HEK293 (cell line): ENCODE data around the gene DGKB.

Experiments
- CTCF ChIA-PET: fragments of 350-600 bp; formaldehyde crosslinking; extraction: SDS; loops from one replicate; lab custom pipeline; 2021; ENCODE audit warnings: antibody characterized with exemption; lab: Yijun Ruan, JAX
- POLR2A ChIA-PET: fragments of 300-600 bp; formaldehyde crosslinking; extraction: SDS; loops from one replicate; lab custom pipeline; 2020; ENCODE audit warnings: antibody characterized with exemption, inconsistent platforms; lab: Yijun Ruan, JAX
- H3K27ac ChIP-seq: fragments of 200-500 bp; sonication (Bioruptor generic); 2 replicates; pipeline ENCODE4 v1.5.1; 2014; ENCODE audit warnings: low read depth, low read length, control low read depth, inconsistent platforms; ENCODE audit errors: extremely low read depth
- H3K36me3 ChIP-seq, 2 experiments: fragments of 200-500 bp in 1 of 2; sonication (Bioruptor generic) in 1 of 2; 1 replicate in 1 of 2; 2 replicates in 1 of 2; pipeline ENCODE4 v1.5.1; 2014 to 2017; ENCODE audit warnings: inconsistent platforms in 2 of 2, low read length in 2 of 2; ENCODE audit not compliant: control insufficient read depth in 2 of 2, insufficient read depth in 1 of 2
- H3K4me1 ChIP-seq: fragments of 200-500 bp; sonication (Bioruptor generic); 2 replicates; pipeline ENCODE4 v1.5.1; 2014; ENCODE audit warnings: mild to moderate bottlenecking, low read length, inconsistent platforms; ENCODE audit not compliant: control insufficient read depth, insufficient read depth
- H3K4me3 ChIP-seq: 2 replicates; pipeline ENCODE4 v1.5.1; 2011; ENCODE audit warnings: low read depth, mild to moderate bottlenecking, control low read depth, low read length, moderate library complexity
- H3K9me3 ChIP-seq: fragments of 200-500 bp; sonication (Bioruptor generic); 2 replicates; pipeline ENCODE4 v1.5.1; 2014; ENCODE audit warnings: low read depth, low read length, inconsistent platforms; ENCODE audit not compliant: control insufficient read depth, insufficient read depth
- BCL11A ChIP-seq: fragments of 450-650 bp; formaldehyde crosslinking; IDR thresholded peaks from 2 replicates; pipeline ENCODE4 v1.5.1; 2016; ENCODE audit warnings: low read depth, missing biosample characterization, missing genetic modification characterization
- BCL6B ChIP-seq: fragments of 450-650 bp; formaldehyde crosslinking; IDR thresholded peaks from 2 replicates; pipeline ENCODE4 v1.5.1; 2017; ENCODE audit warnings: missing biosample characterization, missing genetic modification characterization
- KLF10 ChIP-seq: fragments of 450-650 bp; IDR thresholded peaks from 2 replicates; pipeline ENCODE4 v1.5.1; 2018; ENCODE audit warnings: missing biosample characterization, mild to moderate bottlenecking, missing genetic modification characterization
- KLF7 ChIP-seq: fragments of 450-650 bp; formaldehyde crosslinking; IDR thresholded peaks from 2 replicates; pipeline ENCODE4 v1.5.1; 2016; ENCODE audit warnings: missing biosample characterization, missing genetic modification characterization, borderline replicate concordance
- MEIS1 ChIP-seq: sonication (generic); formaldehyde crosslinking; IDR thresholded peaks from 2 replicates; pipeline ENCODE4 v1.8.1; 2022; ENCODE audit warnings: missing genetic modification reagents, mild to moderate bottlenecking, borderline replicate concordance
- YY1 ChIP-seq: fragments of 450-650 bp; formaldehyde crosslinking; IDR thresholded peaks from 2 replicates; pipeline ENCODE4 v1.5.1; 2018; ENCODE audit warnings: missing biosample characterization, missing genetic modification characterization
- ZBTB21 ChIP-seq: fragments of 450-650 bp; formaldehyde crosslinking; IDR thresholded peaks from 2 replicates; pipeline ENCODE4 v1.5.1; 2017; ENCODE audit warnings: missing biosample characterization, missing genetic modification characterization
- ZBTB44 ChIP-seq: fragments of 450-650 bp; IDR thresholded peaks from 2 replicates; pipeline ENCODE4 v1.5.1; 2018; ENCODE audit warnings: missing biosample characterization, mild to moderate bottlenecking, missing genetic modification characterization
- ZBTB48 ChIP-seq: fragments of 450-650 bp; formaldehyde crosslinking; IDR thresholded peaks from 2 replicates; pipeline ENCODE4 v1.5.1; 2016; ENCODE audit warnings: missing biosample characterization, missing genetic modification characterization
- ZIC2 ChIP-seq: fragments of 450-650 bp; formaldehyde crosslinking; IDR thresholded peaks from 2 replicates; pipeline ENCODE4 v1.5.1; 2016; ENCODE audit warnings: missing biosample characterization, missing genetic modification characterization
- ZNF16 ChIP-seq: fragments of 450-650 bp; formaldehyde crosslinking; IDR thresholded peaks from 2 replicates; pipeline ENCODE4 v1.5.1; 2016; ENCODE audit warnings: low read depth, missing biosample characterization, missing genetic modification characterization
- ZNF169 ChIP-seq: fragments of 450-650 bp; formaldehyde crosslinking; IDR thresholded peaks from 2 replicates; pipeline ENCODE4 v1.5.1; 2016; ENCODE audit warnings: missing biosample characterization, missing genetic modification characterization
- ZNF223 ChIP-seq: fragments of 450-650 bp; formaldehyde crosslinking; IDR thresholded peaks from 2 replicates; pipeline ENCODE4 v1.5.1; 2016; ENCODE audit warnings: missing biosample characterization, missing genetic modification characterization
- ZNF239 ChIP-seq: fragments of 450-650 bp; formaldehyde crosslinking; IDR thresholded peaks from 2 replicates; pipeline ENCODE4 v1.5.1; 2016; ENCODE audit warnings: missing biosample characterization, missing genetic modification characterization
- ZNF280D ChIP-seq: fragments of 450-650 bp; formaldehyde crosslinking; IDR thresholded peaks from 2 replicates; pipeline ENCODE4 v1.5.1; 2016; ENCODE audit warnings: missing biosample characterization, missing genetic modification characterization
- ZNF324 ChIP-seq: fragments of 450-650 bp; formaldehyde crosslinking; IDR thresholded peaks from 2 replicates; pipeline ENCODE4 v1.5.1; 2016; ENCODE audit warnings: missing biosample characterization, missing genetic modification characterization
- ZNF350 ChIP-seq: fragments of 450-650 bp; formaldehyde crosslinking; IDR thresholded peaks from 2 replicates; pipeline ENCODE4 v1.5.0; 2017; ENCODE audit warnings: missing biosample characterization, mild to moderate bottlenecking, missing genetic modification characterization
- ZNF416 ChIP-seq: fragments of 450-650 bp; formaldehyde crosslinking; IDR thresholded peaks from 2 replicates; pipeline ENCODE4 v1.5.1; 2016; ENCODE audit warnings: missing biosample characterization, missing genetic modification characterization
- ZNF558 ChIP-seq: fragments of 450-650 bp; formaldehyde crosslinking; IDR thresholded peaks from 2 replicates; pipeline ENCODE4 v1.5.1; 2016; ENCODE audit warnings: missing biosample characterization, missing genetic modification characterization
- ZNF585B ChIP-seq: fragments of 450-650 bp; formaldehyde crosslinking; IDR thresholded peaks from 2 replicates; pipeline ENCODE4 v1.5.1; 2016; ENCODE audit warnings: missing biosample characterization, missing genetic modification characterization
- ZNF610 ChIP-seq: fragments of 450-650 bp; formaldehyde crosslinking; IDR thresholded peaks from 2 replicates; pipeline ENCODE4 v1.5.1; 2016; ENCODE audit warnings: missing biosample characterization, missing genetic modification characterization, borderline replicate concordance
- ZNF645 ChIP-seq: fragments of 450-650 bp; formaldehyde crosslinking; IDR thresholded peaks from 2 replicates; pipeline ENCODE4; 2016; ENCODE audit warnings: missing biosample characterization, missing genetic modification characterization
- ZNF664 ChIP-seq: fragments of 450-650 bp; formaldehyde crosslinking; IDR thresholded peaks from 2 replicates; pipeline ENCODE4 v1.5.1; 2016; ENCODE audit warnings: missing biosample characterization, missing genetic modification characterization
- ZNF837 ChIP-seq: fragments of 450-650 bp; formaldehyde crosslinking; IDR thresholded peaks from 2 replicates; pipeline ENCODE4 v1.5.1; 2016; ENCODE audit warnings: missing biosample characterization, missing genetic modification characterization

DGKB gene

GRCh38 chr7:14850039-14850438, 52.5 kb downstream of the DGKB start (continued):
- TF ChIP-seq ZNF239 (tag by site-specific recombination), result no peak
- TF ChIP-seq ZNF223 (tag by site-specific recombination), result no peak
- TF ChIP-seq ZNF558, result no peak
- no peak for TF ChIP-seq ZNF610 (tag by site-specific recombination)

GRCh38 chr7:14846405-14846804, 56.1 kb downstream of the DGKB start:
- CTCF ChIA-PET, result no interaction called here
- TF ChIP-seq ZBTB48, result no peak
- no peak for TF ChIP-seq KLF7 (tag by site-specific recombination)
- TF ChIP-seq YY1, result no peak
- no peak for TF ChIP-seq ZNF664
- TF ChIP-seq KLF10 (tag by site-specific recombination), result no peak
- TF ChIP-seq, all 188 proteins: peak for 0
- POLR2A ChIA-PET, result no interaction called here
- H3K4me1 ChIP-seq, result no peaks in the 10 kb centered on the region
- H3K4me3 ChIP-seq, result no peak overlapping the region
- no peaks in the 10 kb centered on the region for H3K9me3 ChIP-seq
- H3K27ac ChIP-seq, result no peak overlapping the region
- no peaks in the 10 kb centered on the region for H3K36me3 ChIP-seq

- TF ChIP-seq MEIS1 (no peak), ZNF645 (tag by site-specific recombination) (no peak), BCL11A (tag by site-specific recombination) (no peak), ZNF837 (no peak), BCL6B (tag by site-specific recombination) (no peak), ZNF350 (no peak), ZIC2 (no peak), ZNF280D (no peak), ZNF16 (tag by site-specific recombination) (no peak), ZBTB44 (tag by site-specific recombination) (no peak), ZNF169 (tag by site-specific recombination) (no peak), ZBTB21 (tag by site-specific recombination) (no peak), ZNF585B (tag by site-specific recombination) (no peak), ZNF416 (tag by site-specific recombination) (no peak), ZNF324 (tag by site-specific recombination) (no peak)
- H3K4me1 ChIP-seq, result no peaks in the 10 kb centered on the region
- no peak overlapping the region for H3K4me3 ChIP-seq
- H3K27ac ChIP-seq, result no peak overlapping the region
- POLR2A ChIA-PET, result no interaction called here
- H3K9me3 ChIP-seq, result no peaks in the 10 kb centered on the region
- no peaks in the 10 kb centered on the region for H3K36me3 ChIP-seq
- CTCF ChIA-PET, result interaction anchor here (0.7 kb wide), 1 partner anchor 9 kb away, joined by 3 read pairs; no protein-coding TSS in a partner anchor
These were observed 58.8 kb downstream of the DGKB start for GRCh38 chr7:14843755-14844154.
